Raji (cell line): Measurements from ENCODE around the gene GLIS2.

Source experiments
- POLR2A ChIP-seq: IDR thresholded peaks from 2 replicates; pipeline ENCODE4 v1.6.1; 2011; ENCODE audit warnings: low read depth, low read length, control low read depth; ENCODE audit not compliant: insufficient read depth

GLIS2 gene

DNA sequence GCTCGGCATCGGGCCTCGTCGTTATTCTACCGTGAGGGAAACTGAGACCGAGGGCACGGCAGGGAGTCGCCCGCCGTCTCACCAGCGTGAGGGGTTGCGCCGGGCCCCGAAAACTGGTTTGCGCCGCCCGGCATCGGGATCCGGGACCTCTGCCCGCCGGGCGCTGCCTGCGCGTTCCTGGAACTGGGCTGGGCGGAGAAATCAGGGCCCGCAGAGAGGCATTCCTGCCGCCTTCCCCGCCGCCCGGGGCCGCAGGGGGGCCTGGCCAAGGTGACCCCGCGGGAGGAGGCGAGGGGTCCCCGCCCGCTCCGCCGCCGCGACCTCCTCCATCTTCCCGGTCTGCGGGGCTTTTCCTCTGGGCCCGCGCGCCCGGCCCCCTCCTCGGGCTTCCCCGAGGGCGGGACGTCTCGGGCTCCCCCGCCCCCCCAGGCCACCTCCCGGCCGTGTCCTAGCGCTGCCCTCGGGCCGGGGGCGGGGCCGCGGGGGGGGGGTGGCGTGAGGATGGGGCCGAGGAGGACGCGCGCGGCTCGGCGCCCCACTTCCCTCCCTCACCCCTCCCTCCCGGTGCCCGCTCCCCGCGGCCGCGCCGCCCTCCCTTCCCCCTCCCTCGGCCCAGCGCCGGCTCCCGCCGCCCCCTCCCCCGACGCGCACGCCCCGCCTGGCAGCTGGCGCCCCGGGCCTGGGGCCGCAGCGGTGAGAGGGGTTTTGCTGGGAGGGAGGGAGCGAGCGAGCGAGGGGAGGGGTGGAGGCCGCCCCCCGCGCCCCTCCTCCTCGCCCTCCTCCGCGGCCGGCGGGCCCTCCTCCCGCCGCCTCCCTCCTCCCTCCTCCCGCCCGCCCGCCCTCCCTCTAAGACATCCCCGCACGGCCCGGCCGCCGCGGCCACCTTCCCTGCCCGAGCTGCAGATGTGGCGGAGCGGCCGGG lies at the start of gene GLIS2:
TSS of gene GLIS2 (plus strand) at position 882 of the 922 bp plus-strand sequence. CDS start 16,214 bp downstream, outside the sequence.
- no peak for TF ChIP-seq POLR2A

DNA sequence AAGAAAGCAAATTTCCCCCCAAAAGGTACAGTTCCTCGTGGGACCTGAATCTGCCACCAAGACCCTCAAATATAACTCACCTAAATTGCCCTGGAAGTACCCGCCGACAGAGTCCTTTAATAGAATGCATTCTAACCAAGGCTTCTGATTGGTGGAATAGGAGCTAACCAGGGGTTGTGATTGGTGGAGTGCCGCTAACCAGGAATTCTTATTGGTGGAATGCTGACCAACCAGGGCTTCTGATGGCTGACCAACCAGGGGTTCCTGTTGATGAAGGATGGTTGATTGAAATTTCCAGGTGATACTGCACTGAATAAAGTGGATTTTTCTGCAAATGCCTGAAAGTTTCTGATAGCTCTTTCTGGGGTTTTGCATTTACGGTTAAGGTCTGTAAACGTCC lies 49.5 kb upstream of the GLIS2 start:
- TF ChIP-seq POLR2A = no peak

DNA sequence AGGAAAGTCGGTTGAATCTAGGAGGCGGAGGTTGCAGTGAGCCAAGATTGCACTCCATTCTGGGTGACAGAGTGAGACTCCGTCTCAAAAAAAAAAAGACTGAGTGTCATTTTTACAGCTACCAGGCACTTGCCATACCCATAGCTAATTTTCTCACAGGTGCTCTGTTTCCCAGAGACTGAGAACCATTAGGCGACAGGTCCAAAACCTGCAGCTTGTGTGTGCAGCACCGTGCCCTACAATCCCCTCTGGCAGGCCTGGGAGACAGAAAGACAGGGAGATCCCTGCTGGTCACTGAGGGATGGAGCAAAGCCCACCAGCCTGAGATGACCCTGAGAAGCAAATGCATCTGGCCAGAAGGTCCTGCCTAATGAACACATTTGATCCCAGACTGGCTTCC lies 45.8 kb upstream of the GLIS2 start:
- TF ChIP-seq POLR2A = no peak

DNA sequence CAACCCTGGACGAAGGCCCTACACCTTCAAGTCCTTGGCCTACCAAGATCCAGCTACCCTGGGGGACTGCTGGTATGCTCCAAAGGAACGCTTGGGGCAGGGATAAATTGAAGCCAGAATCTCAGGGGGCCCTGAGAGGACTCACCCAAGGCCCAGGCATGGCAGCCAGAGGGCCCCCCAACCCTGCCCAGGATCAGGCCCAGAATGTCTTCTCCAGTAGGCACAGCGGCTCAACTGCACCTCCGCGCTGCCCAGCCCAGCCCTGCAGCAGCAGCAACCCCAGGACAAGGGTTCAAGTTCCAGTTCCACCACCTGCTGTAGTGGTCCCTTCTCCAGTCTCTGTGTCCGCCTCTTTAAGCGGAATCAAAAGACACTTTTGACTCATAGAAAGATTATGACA lies 45.3 kb upstream of the GLIS2 start:
- no peak for TF ChIP-seq POLR2A

DNA sequence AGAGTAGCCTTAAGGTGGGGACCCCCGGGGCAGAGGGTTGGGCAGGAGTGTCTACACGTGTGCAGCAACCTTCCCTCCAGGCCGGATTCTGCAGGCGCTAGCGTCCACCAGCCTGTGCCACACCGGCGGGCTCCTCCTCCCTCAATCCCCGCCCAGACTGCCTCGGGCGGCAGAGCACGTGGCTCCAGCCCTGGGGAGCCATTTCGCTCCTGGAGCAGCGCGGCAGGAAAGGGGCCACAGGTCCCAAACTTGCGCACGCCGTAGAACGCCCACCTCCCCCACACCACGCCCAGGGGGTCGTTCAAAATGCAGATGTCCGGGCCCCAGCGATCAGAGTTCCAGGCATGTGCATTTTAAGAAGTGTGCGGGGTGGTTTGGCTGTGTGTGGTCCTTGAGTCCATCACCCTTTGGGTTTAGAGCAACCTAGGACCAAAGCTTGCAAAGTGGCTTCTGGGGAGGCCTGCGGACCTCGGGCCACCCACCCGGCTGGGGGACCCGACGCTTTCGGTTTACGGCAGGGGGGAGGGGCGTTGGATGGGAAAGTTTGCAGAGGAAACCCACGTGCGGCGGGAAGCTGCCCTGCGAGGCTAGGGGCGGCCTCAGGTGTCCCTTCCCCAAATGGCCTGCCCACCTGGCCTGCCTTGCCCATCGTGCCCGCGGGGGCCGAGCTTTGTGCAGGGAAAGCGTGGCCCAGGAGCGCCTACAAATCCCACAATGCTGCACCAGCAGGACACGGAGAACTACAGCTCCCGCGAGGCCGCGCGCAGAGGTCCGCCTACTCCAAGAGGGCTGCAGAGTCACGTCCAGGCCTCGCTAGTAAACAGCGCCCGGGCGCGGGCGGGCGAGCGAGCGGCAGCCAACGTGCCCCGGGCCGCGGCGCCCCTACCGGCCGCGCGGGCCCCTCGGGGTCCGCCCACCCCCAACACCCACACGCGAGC lies 44.4 kb upstream of the GLIS2 start:
- peak; percentile 71 for TF ChIP-seq POLR2A

DNA sequence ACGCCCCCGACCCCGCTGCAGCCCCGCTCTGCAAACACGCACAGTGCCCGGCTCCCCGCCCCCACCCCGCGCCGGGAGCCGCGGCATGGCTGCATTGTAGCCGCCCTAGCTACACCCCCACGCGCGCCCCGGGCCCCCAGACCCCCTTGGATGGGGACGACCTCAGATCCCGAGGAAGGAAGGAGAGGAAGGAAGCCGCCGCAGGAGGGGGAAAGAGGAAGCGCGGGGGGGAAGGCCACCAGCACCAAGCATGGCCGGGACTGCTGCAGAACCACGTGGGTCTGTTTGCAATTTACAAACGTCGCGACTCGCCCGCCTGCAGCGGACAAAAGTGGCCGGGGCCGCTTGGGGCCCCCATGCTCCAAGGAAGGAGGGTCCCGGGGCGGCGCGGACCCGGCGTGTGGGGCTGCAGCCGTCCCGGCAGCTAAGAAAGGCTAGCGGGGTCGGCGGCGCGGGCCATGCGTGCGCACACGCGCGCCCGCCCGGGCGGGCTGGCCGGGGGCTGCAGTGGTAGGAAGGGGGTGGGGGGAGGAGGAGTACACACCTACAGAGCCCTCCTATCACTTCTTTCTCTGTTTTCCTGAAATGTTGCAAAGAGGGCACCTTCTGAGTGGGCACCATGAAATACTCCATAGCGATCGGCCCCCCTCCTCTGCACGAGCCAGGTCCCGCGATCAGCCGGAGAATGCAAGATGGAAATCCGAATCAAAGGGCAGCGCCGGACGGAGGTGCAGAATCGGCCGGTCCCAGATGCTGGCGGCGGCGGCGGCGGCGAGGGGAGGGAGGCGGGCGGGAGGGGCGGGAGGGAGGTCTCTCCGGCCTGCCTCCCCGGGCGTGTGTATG lies 43.5 kb upstream of the GLIS2 start:
- TF ChIP-seq POLR2A = peak; percentile 39; the same call in 1 of the 2 replicates

DNA sequence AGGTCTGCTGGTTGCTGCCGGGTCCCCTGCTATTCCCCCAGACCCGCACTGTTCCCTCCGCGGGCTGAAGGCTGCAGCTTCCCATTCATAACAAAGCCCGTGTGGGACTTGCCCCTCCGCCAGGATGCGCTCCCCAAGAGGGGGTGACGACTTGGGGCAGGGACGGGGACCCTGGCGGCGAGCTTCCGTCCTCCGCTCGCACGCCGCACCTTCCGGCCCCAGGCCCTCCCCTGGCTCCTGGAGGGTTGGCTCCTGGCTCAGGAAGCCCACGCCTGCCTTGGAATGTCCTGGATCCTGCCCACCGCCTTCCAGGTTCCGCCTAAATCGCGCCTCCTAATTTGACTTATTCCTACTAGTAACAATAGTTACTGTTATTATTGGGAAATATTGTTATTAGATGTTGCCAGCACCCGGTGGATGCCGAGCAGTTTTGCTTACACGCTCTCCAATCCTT lies 42.0 kb upstream of the GLIS2 start:
- no peak for TF ChIP-seq POLR2A

DNA sequence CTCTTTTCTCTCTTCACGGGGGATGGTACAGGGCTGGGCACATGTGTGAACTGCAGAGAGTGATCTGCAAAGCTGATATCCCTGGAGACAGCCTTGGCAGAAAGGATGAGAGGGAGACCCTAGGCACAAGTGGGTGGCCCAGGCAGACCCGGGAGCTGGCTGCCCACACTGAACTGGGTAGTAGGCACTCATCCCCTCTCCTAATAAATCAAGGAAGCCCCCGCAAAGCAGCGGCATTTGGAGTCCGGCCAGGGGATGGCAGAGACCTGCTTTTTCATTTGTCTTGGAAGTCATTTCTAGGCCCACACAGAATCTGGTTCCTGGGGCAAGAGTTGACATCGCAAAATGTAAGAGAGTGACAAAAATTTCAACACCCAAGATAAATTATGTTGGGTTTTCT lies 40.0 kb upstream of the GLIS2 start:
- TF ChIP-seq POLR2A = no peak

DNA sequence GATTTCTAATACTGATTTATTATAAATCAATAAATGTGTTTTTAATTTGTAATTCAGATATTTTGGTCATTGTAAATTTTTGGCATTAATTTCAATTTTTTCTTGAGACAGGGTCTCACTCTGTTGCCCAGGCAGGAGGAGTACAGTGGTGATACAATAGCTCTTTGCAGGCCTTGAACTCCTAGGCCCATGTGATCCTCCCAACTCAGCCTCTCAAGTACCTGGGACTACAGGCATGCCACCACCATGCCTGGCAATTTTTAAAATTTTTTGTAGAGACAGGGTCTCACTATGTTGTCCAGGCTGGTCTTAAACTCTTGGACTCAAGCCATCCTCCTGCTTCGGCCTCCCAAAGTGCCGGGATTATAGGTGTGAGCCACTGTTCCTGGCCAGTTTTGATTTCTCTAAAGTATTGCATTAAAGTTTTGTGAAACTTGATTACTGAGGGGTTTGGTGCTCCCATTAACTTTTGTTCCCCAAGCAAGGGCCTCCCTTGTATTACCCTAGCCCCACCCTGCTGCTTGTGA lies 37.8 kb upstream of the GLIS2 start:
- TF ChIP-seq POLR2A = no peak

DNA sequence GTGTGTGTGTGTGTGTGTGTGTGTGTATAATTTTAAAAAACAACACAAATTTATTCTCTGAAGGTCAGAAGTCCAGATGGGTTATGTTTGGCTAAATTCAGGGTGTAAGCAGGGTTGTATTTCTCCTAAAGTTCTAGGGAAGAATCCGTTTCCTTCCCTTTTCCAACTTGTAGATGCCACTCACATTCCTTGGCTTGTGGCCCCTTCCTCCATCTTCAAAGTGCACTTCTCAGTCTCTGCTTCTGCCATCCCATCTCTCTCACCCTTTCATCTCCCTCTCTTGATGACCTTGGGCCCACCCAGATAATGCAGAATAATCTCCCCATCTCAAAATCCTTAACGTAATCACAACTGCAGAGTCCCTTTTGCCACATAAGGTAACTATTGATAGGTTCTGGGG lies 35.2 kb upstream of the GLIS2 start:
- TF ChIP-seq POLR2A = no peak

DNA sequence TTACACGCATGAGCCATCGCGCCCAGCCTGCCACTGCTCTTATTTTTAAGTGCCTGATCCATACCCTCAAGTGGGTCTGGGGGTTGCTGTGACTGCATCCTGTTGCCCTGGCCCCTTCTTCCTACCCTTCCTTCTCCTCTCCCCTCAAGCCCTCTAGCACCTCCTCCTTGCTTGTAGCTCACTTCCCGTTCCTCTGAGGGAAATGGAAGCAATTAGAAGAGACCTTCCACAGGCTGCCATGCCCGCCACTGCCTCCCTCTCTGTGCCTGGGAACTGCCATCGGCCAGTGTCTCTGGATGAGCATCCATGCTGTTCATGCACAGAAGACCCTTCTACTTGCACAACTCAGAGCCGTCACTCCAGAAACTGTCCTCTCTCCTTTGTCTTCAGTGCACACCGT lies 32.4 kb upstream of the GLIS2 start:
- no peak for TF ChIP-seq POLR2A

DNA sequence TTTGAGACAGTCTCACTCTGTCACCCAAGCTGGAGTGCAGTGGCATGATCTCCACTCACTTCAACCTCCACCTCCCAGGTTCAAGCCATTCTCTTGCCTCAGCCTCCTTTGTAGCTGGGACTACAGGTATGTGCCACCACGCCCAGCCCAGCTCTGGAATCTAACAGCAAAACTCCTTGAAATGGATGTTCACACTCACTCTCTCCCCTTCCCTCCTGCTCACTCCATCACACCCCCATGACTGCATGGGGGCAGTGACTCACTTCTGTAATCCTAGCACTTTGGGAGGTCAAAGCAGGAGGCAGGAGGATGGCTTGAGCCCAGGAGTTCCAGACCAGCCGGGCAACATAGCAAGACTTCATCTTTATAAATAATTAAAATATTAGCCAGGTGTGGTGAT lies 31.9 kb upstream of the GLIS2 start:
- TF ChIP-seq POLR2A = no peak

DNA sequence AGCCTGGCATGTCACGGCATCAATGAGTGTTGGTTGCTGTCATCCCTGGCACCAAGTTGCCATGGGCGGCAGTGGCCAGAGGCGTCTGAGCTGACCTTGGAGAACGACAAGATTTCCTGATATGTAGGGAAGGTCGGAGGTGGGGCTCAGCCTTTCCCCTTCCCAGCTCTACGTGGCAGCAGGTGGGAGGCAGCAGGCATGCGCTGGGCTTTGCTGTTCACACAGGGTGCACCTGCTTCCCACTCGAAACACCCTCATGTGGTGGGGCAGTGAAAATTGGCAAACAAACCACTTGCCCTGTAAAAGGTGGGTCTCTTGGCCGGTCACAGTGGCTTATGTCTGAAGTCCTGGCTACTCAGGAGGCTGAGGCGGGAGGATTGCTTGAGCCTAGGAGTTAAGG lies 30.7 kb upstream of the GLIS2 start:
- TF ChIP-seq POLR2A = no peak

DNA sequence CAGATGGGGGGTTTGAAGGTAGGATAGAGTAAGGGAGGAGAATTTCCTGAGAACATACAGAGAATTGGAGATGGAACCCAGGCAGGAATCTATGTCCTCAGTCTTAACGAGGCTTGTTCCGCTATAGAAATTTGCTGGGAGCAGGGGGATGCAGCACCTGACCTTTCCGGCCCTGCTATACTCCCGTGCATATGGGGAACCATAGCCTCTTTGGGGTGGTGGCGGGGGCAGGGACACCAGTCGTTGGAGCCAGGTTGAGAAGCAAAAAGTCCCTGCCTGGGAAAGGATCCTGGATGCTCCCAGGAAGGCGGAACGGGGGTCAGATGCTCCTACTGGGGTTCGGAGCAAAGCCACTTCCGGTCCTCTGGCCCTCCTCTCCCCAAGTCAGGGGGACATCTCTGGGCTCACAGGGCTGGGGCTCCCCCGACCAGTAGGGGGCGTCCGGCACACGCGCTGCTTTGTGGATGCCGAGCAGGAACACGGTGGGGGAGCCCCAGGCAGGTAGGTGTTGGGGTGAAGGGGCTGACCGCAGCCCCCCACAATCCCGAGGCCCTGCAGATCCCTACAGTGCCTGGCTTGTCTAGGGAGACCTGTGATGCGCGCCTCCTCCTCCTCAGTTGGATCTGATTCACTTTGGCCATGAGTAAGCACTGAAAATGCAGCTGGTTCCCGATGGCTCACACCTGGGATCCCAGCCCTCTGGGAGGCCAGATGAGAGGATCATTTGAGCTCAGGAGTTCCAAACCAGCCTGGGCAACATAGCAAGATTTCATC lies 27.5 kb upstream of the GLIS2 start:
- TF ChIP-seq POLR2A = no peak

DNA sequence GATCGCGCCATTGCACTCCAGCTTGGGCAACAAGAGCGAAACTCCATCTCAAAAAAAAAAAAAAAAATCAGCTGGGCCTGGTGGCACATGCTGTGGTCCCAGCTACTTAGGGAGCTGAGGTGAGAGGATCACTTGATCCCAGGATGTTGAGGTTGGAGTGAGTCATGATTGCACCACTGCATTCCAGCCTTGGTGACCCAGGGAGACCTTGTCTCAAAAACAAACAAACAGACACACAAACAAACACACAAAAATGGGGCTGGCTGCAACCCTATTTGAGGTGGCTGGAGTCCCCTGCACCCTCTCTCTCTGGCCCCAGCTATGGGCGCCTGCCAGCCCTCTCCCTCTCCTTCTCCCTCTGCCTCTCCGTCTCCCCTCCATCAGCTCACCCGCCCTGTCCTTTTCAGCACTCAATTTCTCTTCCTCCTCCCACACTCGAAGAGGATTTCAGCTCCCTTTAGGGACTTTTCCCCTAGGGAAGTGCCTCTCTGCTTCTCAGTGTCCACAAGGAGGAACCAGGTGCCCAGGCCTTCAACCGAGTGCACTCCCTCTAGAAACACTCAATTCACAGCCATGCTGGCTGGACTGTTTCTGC lies 25.5 kb upstream of the GLIS2 start:
- no peak for TF ChIP-seq POLR2A
